ENCODE measurements around the gene AKR1D1. TPM values are rescaled to one million over a fixed set of nuclear protein-coding genes. Genes with fewer than 3 reads are reported as not detected.

The AKR1D1 gene
- total RNA-seq, 1 experiment from 2014 or later = not detected

DNA sequence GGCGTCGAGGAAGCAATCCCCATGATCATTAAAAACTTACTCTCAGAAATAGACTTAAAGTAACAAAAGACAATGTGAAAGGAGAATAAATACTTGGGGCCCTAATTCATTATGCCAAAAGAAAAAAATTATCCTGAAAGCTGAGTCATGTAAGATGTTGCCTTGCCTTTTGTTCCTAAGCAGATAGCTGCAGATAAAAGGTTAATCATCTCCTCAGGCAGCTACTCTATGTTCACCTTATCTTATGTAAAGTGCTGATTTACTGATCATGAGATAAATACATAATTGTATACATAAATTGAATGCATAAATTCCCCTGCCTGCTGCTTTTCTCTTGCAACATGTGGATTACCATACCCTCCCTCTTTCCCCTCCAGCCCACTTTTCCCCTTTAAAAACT lies 46.3 kb upstream of the AKR1D1 start:
- POLR2A ChIA-PET (ENCODE audit: unreplicated experiment) = no interaction called here

DNA sequence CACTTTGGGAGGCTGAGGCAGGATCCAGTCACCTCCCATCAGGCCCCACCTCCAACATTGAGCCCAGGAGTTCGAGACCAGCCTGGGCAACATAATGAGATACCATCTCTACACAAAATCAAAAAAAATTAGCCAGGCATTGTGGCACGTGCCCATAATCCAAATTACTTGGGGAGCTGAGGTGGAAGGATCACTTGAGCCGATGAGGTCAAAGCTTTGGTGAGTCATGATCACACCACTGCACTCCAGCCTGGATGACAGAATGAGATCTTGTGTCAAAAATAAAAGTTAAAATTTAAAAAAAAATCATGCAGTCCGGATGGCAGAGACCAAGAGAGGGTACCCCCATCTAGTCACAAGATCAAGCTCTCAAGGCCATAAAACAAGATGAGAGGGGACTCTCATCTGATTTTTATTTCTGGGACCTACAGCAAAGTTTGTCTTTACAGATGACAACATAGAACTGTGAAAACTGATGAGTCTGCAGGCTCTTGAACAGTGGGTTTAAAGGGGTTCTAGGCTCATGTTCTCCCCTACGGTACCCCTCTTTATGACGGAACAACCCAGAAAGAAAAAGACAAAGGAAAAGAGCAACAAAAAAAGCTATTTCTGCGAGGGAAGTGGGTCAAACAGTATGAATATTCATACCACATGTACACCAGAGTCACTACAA lies 45.4 kb upstream of the AKR1D1 start:
- Histone ChIP-seq H3K4me2 (no peak overlapping the region), H2AFZ (no peak overlapping the region), H3K79me2 (ENCODE audit: low read depth) (no peaks in the 10 kb centered on the region), H4K20me1 (ENCODE audit: insufficient read depth) (no peaks in the 10 kb centered on the region), H3K4me3 (no peak overlapping the region), H3K27ac (no peak overlapping the region), H3K27me3 (ENCODE audit: insufficient read depth, low read depth) (no peaks in the 10 kb centered on the region), H3K9me3 (ENCODE audit: insufficient read depth, low read depth) (peaks cover 14% of the 10 kb centered on the region; the same call in 1 of the 2 replicates), H3K36me3 (ENCODE audit: low read depth) (no peaks in the 10 kb centered on the region), H3K4me1 (replicated peaks; ENCODE audit: insufficient read depth) (peaks cover 20% of the 10 kb centered on the region), H3K9me2 (ENCODE audit: insufficient read depth) (no peaks in the 10 kb centered on the region), H3F3A (ENCODE audit: insufficient read depth, low read depth) (0 out of 2 replicates have a peak, but pooled peaks cover 6% of the 10 kb centered on the region)
- peak in 1 of 2 experiments; percentile 40 for DNase-seq
- ChIA-PET CTCF (no interaction called here), POLR2A (ENCODE audit: unreplicated experiment) (interaction anchor here (0.7 kb wide), 1 partner anchor 149 kb away, joined by 3 read pairs; no protein-coding TSS in a partner anchor)
- no peak for TF ChIP-seq EZH2 (IDR thresholded peaks at IDR 0.05; ENCODE audit: low read depth)
- TF ChIP-seq, protein P1, sequence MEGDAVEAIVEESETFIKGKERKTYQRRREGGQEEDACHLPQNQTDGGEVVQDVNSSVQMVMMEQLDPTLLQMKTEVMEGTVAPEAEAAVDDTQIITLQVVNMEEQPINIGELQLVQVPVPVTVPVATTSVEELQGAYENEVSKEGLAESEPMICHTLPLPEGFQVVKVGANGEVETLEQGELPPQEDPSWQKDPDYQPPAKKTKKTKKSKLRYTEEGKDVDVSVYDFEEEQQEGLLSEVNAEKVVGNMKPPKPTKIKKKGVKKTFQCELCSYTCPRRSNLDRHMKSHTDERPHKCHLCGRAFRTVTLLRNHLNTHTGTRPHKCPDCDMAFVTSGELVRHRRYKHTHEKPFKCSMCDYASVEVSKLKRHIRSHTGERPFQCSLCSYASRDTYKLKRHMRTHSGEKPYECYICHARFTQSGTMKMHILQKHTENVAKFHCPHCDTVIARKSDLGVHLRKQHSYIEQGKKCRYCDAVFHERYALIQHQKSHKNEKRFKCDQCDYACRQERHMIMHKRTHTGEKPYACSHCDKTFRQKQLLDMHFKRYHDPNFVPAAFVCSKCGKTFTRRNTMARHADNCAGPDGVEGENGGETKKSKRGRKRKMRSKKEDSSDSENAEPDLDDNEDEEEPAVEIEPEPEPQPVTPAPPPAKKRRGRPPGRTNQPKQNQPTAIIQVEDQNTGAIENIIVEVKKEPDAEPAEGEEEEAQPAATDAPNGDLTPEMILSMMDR (conservative IDR thresholded peaks at IDR 0.05) = no peak
- intact Hi-C loops (cut with micrococcal nuclease; ENCODE audit: unreplicated experiment) = no loop called here
- no TSS peak for BruUV-seq (replicated peaks)

More for the DNA sequence above, 46.3 kb upstream of the AKR1D1 start:
- CTCF ChIA-PET = no interaction called here
- no peak overlapping the region for H2AFZ ChIP-seq
- peak in 1 of 2 experiments; percentile 68 for DNase-seq
- H3K9me3 ChIP-seq (ENCODE audit: insufficient read depth, low read depth) = peaks cover 12% of the 10 kb centered on the region; the same call in 1 of the 2 replicates
- intact Hi-C loops (cut with micrococcal nuclease; ENCODE audit: unreplicated experiment) = loop anchor here (5.0 kb wide), 1 partner anchor 472 kb away; no protein-coding TSS in a partner anchor
- H3K4me1 ChIP-seq (replicated peaks; ENCODE audit: insufficient read depth) = peaks cover 27% of the 10 kb centered on the region
- H3K9me2 ChIP-seq (ENCODE audit: insufficient read depth) = no peaks in the 10 kb centered on the region
- no peaks in the 10 kb centered on the region for H3K36me3 ChIP-seq (ENCODE audit: low read depth)
- no peaks in the 10 kb centered on the region for H4K20me1 ChIP-seq (ENCODE audit: insufficient read depth)
- no peaks in the 10 kb centered on the region for H3K79me2 ChIP-seq (ENCODE audit: low read depth)
- peak overlapping the region; percentile 10; the same call in 1 of the 2 replicates for H3K4me2 ChIP-seq
- H3F3A ChIP-seq (ENCODE audit: insufficient read depth, low read depth) = peaks cover 11% of the 10 kb centered on the region
- BruUV-seq (replicated peaks) = no TSS peak
- H3K27ac ChIP-seq = 0 out of 2 replicates have a peak overlapping the region, but pooled peaks have one; percentile 6
- TF ChIP-seq, protein P1 (conservative IDR thresholded peaks at IDR 0.05) = no peak
- no peak for TF ChIP-seq EZH2 (IDR thresholded peaks at IDR 0.05; ENCODE audit: low read depth)
- H3K27me3 ChIP-seq (ENCODE audit: insufficient read depth, low read depth) = no peaks in the 10 kb centered on the region
- no peak overlapping the region for H3K4me3 ChIP-seq

DNA sequence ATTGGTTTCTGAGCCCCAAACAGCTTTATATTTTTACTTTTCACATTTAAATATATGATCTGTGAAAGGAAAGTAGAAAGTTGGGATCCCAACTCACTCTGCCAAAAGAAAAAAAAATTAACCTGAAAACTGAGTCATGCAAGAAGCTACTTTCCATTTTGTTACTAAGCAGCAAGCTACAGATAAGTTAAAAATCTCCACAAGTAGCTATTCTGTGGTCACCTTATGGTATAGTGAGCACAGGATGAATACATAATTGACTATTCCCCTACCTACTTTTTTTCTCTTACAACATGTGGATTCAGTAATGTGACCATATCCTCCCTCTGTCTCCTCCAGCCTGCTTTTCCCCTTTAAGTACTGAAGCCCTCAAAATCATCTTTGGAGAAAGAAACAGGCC lies 44.1 kb upstream of the AKR1D1 start:
- Histone ChIP-seq H3K27ac (no peak overlapping the region), H2AFZ (no peak overlapping the region), H3K4me3 (no peak overlapping the region), H3K79me2 (ENCODE audit: low read depth) (no peaks in the 10 kb centered on the region), H4K20me1 (ENCODE audit: insufficient read depth) (no peaks in the 10 kb centered on the region), H3K9me3 (ENCODE audit: insufficient read depth, low read depth) (peaks cover 20% of the 10 kb centered on the region; the same call in 1 of the 2 replicates), H3K36me3 (ENCODE audit: low read depth) (no peaks in the 10 kb centered on the region), H3K4me1 (replicated peaks; ENCODE audit: insufficient read depth) (peaks cover 18% of the 10 kb centered on the region), H3K27me3 (ENCODE audit: insufficient read depth, low read depth) (no peaks in the 10 kb centered on the region), H3K4me2 (no peak overlapping the region), H3K9me2 (ENCODE audit: insufficient read depth) (no peaks in the 10 kb centered on the region), H3F3A (ENCODE audit: insufficient read depth, low read depth) (0 out of 2 replicates have a peak, but pooled peaks cover 6% of the 10 kb centered on the region)
- intact Hi-C loops (cut with micrococcal nuclease; ENCODE audit: unreplicated experiment) = no loop called here
- ChIA-PET CTCF (no interaction called here), POLR2A (ENCODE audit: unreplicated experiment) (no interaction called here)
- DNase-seq = no peak
- no peak for TF ChIP-seq EZH2 (IDR thresholded peaks at IDR 0.05; ENCODE audit: low read depth)
- TF ChIP-seq, protein P1 (conservative IDR thresholded peaks at IDR 0.05) = no peak
- no TSS peak for BruUV-seq (replicated peaks)

Measured in PC-9 (cell line).